Activated T-cell treated with anti-CD3 and anti-CD28 coated beads, Interleukin-2, amount 50 U/mL, for 1 hour (primary cell): Measurements from ENCODE around the gene GPR153.
"Not testable (repeated sequence)": the region's sequence is repeated elsewhere in the genome, so short reads cannot be mapped to it uniquely, and the experiment has no call there.

Experiments
- DNase-seq: peaks from one replicate; pipeline ENCODE4 v3.0.0-alpha.2; 2020

The GPR153 gene

DNA sequence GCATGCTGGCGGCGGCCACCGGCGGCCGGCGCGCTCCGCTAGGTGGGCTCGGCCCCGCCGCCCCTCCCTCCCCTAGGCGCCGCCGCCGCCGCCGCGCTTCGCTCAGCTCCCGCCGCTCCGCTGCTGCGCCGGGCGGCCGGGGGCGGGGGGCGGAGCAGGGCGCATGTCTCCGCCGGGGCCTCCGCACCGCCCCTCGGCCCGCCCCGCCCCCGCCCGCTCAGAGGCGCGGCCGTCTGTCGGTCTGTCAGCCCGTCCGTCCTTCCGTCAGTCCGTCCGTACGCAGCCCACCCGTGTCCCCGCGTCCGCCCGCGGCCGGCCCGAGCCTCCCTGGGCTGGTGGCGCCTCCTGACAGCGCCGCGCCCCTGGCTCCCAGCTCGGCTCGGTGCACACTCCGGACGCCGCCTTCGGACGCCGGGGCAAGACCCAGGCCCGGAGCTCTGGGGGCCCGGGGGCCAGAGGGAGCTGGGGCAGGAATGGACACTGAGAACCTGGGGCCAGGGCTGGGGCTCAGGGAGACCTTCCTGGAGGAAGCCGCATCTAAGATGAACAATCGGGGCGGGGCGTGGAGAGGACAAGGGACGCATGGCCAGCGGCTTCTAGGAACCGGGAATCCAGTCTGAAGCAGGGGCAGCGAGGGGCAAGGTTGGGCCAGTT, at the start of gene GPR153:
GPR153 (minus strand) TSS at position 138 of the 654 bp plus-strand sequence. CDS start 6,193 bp downstream, outside the sequence.
- peak; percentile 54 for DNase-seq

DNA sequence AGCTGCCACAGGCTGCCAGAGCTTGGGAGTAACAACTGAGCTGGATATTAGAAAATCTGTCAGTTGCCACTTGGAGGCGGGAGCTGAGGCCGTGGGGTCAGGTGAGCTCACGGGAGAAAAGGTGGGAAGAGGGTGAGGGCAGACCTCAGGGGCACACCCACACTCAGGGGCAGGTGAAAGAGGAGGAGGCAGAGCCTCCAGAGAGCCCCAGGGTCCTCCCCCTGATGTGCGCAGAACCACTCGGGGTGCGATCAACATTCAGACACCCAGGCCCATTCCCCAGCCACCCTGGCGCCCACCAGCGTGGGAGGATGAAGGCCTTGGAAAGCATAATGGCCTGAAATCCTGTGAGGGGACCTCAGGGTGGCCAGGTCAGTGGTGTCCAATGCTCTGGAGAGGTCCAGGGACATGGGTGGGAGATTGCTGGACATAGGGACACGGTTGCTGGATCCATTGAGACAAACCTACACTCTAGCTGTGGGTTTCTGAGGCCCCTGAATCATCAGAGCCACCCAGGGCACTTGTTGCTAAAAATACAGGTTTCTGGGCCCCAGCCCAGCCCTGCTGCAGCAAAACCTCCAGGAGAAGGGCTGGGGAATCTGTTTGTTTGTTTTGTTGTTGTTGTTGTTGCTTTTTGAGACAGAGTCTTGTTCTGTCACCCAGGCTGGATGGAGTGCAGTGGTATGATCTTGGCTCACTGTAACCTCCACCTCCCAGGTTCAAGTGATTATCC, 49.4 kb upstream of the GPR153 start:
- no peak for DNase-seq

DNA sequence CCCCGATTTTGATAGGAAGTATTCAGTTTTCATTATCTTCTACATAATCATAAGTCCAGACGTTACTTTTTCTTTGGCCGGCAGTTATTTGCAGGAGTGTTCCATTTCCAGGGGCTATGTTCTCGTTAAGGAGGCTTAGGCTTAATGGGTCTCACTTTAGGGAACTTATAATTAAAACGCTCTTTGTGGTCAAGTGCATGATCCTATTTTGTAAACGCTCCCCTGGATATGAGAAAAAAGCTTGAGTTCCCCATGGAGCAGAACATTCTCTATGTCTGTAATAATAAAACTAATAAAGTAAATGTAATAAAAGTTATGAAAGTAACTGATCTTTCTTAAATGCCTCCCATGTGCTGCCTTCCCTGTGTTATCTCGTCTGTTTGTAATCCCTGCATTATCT, 48.7 kb upstream of the GPR153 start:
- no peak for DNase-seq

DNA sequence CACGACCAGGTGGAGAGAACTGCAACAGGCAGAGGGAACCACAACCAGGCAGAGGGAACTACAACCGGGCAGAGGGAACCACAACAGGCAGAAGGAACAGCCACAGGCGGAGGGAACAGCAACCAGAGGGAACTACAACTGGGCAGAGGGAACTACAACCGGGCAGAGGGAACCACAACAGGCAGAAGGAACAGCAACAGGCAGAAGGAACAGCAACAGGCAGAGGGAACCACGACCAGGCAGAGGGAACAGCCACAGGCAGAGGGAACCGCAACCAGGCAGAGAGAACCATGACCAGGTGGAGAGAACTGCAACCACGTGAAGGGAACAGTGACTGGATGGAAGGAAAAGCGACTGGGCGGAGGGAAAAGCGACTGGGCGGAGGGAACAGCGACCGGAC, 47.6 kb upstream of the GPR153 start:
- no peak for DNase-seq

DNA sequence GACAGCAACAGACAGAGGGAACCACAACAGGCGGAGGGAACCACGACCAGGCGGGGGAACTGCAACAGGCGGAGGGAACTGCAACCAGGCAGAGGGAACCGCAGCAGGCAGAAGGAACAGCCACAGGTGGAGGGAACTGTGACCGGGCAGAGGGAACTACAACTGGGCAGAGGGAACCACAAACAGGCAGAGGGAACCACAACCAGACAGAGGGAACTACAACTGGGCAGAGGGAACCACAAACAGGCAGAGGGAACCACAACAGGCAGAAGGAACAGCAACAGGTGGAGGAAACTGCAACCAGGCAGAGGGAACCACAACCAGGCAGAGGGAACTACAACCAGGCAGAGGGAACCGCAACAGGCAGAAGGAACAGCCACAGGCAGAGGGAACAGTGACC, 46.8 kb upstream of the GPR153 start:
- not testable (repeated sequence) for DNase-seq

DNA sequence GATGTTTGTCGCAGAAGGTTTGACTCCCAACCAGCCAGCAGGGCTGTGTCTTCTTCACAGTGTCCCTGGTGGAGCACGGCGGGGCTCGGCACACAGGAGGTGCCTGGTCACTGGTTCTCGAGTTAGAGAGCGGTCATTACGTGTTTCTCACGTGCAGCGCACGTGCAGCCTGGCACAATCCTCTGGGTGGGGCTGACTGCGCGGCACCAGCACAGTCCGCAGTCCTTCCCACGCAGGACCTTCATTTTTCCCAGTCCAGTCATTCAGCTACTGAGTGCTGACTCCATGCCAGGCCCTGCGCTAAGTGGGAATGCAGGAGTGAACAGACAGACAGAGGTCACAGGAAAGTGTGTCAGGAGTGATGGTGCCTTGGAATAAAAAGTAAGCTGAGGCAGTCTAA, 46.2 kb upstream of the GPR153 start:
- DNase-seq = no peak

DNA sequence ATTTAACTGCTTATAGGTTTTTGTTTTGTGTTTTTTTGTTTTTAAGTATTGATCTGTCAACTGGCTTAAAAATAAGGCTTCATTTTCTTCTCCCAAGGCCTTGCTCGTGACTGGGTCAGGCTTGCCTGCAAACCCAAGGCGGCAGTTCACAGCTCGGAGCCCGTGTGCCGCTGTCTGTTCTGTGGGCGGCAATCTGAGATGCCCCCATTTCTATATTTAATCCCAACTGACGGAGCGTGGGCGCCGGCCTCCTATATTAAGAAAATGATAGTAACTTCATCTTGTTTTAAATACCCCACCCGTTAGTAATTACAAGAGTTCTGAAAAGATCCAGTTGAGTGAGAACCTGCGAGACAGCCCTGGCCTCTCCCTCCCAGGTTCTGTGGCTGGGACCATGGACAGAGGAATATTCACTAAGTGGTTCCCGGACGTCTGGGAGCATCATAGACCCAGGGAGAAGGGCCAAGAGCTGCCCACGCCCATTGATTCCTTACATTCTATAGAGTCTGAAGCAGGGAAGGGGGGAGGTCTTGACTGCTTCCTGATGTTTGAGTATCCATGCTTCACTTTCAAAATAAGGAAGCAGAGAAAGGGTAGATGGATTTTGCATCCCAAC, 42.6 kb upstream of the GPR153 start:
- no peak for DNase-seq

DNA sequence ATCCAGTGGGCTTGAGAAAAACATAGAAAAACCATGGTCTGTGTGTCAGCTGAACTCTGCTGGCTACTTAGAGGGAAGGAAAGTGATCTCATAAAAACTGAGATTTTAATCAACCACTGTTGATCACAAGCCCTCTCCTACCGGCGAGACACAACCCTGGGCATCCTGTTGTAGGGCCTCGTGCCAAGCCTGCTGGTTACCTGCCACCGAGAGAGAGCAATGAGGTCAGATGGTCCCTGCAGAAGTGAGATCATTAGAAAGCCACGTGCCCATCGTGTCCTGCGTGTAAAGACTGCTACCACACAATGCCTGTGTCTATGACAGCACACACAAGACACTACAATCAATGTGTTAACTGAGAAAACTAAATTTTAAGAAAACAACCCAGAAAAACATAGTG, 41.7 kb upstream of the GPR153 start:
- DNase-seq = no peak

DNA sequence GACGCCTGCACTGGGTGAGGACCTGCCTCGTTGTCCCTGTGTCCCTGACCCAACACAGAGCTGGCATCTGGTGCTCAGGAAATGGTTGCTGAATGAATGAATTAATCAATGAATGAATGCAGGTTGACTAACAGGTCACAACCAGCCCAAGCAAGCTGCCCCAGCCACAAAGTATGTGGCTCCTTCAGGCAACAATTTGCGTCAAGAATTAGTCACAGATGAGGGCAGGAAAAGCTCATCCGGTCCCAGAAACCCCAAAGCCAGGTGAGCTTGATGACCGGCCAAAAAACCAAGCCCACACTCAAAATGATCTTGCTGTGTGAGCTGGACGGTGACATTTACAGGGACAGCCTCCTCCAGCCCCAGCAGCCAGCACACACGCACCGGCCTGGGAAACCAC, 40.6 kb upstream of the GPR153 start:
- no peak for DNase-seq

DNA sequence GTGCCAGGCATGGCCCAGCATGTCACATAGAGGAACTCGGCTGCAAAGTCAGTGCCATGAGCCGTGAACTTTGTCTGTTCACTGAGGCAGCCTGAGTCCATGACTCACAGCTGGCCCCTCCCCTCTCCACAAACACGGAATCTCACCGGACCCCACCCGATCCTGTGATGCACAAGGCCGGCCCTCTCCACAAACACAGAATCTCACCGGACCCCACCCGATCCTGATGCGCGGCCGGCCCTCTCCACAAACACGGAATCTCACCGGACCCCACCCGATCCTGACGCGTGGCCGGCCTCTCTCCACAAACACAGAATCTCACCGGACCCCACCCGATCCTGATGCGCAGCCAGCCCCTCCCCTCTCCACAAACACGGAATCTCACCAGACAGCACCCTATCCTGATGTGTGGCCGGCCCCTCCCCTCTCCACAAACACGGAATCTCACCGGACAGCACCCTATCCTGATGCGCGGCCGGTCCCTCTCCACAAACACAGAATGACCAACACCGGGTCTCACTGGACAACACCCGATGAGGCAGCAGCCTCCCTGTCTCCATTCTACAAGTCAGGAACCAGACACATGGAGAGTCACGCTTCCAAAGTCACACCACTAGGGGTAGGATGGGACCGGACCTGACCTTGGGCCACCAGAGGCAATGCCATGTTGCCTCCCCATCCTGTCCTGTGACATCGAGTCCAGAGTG, 39.6 kb upstream of the GPR153 start:
- DNase-seq = no peak

DNA sequence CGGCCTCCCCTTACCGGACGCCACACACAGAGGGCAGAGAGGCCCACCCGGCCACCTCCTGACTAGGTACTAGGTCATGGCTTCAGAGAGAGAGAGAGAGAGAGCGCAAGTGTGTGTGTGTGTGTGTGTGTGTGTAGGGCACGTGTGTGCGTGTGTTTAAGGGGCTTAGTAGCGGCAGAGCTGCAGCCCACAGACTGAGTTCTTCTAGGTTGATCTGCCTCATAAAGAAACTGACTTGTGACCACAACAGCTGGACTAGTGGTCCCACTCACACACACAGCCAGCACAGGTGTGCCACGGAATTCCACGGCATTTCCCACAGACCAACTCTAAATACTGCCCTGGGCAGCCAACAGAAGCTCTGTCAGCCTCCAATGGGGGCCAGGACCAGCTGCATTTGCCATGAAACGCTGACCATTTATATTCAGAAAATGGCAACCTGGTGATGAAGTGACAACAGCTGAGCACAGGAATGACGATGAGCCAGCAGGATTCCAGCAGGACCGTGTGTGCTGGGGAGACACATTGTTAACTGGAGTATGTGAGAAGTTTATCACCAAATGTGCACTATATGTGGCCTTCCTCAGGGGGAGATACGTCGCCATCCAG, 38.8 kb upstream of the GPR153 start:
- DNase-seq = no peak

DNA sequence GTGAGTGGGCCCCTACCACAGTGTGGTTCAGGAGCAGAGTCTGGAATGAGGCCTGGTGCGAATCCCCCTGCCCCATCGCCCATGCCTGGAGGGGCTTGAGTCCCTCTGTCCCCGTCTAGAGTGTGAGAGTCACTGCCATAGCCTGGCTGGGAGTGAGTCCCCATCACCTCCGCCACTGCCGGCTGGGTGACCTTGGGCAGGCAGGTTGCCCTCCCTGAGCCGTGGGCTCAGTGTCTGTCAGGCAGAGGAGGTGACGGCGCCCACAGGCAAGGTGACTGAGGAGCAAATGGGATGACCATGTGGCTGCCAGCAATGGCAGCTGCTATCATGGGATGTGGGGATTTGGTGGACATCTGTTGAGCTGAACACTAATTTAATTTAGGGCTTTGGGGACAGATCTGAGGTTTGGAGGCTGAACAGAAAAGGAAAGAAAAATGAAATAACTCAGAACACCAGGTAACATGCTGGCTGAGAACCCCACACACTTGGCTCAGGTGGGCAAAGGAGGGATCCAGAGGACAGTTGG, 38.1 kb upstream of the GPR153 start:
- DNase-seq = no peak

DNA sequence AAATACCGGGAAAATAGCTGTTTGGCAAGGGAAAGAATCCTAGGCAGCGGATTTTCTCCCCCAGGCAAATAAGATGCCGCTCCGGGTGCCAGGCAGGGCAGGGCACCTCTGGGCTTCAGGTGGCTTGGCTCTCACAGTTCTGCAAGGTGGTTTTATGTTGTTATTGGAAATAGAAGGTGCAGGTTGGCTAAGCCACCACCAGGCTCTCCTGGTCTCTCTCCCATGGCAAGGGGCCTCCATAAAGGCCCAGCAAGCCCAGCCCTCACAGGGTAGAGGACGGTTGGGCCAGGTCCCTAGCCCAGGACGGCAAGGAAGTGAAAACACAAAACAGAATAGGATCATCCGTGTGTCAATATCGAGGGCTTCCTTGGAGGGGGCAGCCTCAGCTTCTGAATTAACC, 37.6 kb upstream of the GPR153 start:
- no peak for DNase-seq

DNA sequence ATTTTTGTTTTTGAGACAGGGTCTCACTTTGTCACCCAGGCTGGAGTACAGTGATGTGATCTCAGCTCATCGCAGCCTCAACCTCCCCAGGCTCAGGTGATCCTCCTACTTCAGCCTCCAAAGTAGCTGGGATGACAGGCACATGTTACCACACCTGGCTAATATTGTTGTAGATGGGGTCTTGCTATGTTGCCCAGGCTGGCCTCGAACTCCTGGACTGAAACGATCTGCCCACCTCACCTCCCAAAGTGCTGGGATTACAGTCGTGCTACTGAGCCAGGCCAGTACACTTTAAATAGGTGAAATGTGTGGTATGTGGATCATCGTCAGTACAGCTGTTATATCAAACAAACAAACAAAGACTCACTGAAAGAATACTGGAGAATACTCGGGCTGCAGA, 35.0 kb upstream of the GPR153 start:
- DNase-seq = no peak

DNA sequence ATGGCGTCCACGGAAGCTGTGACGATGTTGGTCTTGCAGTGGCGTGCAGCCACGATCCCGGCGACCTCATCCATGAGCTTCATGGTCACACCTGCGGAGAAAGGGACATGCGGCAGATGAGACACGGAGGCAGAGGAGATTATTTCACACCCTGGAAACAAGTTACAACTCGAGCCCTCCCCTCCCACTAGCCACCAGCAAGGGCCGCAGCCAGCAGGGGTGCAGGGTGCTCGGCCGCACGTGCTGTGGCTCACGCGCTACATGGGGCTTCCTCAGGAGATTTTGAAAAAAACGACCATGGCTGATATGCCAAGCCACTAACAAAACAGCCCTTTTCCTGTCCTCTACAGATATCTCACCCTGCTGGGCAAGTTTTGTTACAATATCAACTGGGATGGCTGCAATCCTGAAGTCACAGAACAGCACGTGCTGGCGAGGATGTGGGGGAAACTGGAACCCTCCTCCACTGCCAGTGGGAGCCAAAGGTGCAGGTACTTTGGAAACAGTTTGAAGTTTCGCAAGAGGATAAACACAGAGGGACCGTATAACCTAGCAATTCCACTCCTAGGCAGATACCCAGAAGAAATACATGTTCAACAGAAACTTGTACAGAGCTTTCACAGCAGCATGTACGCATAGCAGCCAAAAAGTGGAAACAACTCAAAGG, 34.1 kb upstream of the GPR153 start:
- DNase-seq = no peak

DNA sequence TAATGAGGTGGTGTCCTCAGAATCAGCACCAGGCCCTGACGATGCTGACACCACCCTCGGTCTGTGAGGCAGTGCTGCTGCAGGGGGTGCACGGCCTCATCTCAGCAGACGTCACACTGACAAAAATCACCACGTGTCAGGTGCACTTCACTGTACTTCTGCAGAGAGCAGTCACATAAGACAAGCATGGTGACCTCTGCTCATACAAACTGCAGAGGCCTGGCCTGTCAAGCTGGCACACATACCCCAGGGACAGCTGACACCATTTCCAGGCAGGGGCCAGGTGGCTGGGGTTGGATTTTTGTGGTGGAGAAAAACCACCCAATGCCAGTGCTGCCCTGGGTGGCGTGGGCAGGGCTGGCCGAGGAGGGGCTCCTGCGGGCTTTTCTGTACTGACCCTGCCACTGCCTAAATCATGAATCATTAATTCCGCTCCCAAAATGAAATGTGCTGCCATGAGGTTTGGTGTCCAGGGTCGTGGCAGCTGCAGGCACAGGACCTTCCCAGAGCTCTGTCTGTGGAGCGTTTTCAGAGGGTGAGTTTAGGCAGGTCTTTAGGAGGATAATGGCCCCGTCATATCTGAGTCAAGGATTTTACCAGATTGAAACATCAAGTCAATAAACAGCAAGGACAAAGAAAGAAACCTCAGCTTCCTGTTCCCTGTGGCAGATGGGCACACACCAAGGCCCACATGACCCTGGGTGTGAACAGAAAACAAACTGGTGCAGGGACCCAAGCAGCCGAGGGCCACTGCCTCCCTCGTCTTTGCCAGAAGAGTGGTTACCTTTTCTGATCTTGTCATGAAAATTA, 33.4 kb upstream of the GPR153 start:
- DNase-seq = no peak

DNA sequence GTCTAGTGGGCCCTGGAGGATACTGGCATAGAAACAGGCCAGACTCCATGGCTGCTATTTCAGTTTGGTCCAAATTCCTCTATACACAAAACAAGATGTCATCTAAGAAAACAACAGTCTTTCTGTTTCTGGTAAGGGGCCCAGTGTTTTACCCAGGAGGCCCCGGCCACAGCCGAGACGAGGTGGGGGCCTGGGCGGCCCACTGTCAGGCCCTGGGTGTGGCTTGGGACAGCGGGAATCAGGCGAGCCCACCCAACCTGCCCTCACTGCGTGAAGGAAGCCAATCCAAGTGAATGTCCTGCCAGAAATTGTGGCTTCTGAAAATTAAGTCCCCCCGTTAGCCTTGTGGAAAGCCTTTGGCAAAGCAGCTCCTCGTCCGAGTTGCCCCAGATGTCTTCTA, 31.2 kb upstream of the GPR153 start:
- DNase-seq = no peak

DNA sequence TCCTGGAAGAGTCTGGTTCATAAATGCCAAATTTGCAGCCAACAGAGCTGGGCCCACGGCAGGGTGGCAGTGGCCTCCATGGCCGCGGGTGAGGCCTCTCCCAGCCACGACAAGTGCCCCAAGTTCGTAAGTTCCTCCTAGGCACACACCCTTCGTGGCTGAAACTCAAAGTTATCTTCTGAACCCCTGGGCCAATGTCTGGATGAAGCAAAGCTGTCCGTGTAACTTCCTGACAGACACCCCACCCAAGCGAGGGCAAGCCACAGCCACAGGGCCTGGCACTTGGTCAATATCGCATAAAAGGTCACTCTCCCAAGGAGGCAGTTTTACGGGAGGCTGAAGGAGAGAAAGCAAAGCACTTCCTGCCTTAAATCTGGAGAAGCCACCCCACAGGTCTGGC, 27.8 kb upstream of the GPR153 start:
- no peak for DNase-seq

DNA sequence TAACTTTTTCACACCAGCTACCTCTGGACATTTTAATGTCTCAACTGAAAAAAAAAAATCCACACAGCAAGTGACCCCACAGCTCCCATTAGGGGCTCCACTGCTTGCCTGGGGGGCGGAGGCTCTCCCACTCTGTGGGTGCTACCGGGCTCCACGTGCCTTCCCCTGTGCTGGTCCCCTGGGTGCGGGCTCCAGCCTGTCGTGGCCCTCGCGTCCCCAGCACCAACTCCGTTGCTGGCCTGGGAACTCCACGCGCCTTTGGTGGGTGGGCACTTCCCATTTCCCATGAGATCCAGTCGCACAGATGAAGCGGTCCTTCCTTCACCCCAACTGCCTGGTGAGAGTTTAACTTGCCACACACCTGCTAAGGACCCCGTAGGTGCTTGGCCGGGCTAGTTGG, 27.1 kb upstream of the GPR153 start:
- no peak for DNase-seq

DNA sequence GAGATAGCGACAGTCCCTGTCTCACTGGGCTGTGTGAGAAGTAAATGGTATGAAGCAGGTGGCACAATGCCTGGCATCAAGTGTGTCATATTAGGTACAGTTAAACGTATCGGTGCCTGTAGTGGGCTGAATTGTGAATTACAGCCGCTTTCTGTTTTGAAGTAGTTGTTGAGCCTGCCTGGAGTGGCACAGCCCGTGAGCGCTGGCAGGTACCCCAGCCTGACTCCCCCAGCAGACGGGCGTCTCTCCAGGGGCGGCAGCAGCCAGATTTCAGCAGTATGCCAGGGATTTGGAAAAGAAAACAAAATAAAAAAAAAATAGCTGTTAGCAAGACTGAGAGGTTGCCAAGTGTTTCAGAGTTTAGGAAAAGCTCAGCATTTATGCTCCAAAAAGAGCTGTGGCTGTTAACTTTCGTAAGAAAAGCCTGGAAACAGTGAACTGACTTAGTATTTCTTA, 26.6 kb upstream of the GPR153 start:
- no peak for DNase-seq

DNA sequence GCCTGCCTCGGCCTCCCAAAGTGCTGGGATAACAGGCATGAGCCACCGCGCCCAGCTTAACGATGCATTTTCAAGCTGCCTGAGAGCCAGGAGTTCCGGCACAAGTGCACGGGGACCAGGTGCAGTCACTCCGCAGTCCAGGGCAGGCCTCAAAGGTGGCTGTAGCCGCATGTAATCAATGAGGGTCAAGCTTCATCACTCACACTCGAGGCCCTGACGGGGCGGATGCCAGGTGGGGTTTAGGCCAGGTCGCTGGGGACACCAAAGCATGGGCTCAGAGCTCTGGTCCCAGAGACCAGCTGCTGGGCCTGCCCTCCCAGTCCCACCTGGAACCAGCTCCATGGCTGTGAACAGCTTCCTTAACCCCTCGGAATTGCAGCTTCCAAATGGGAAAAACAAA, 26.1 kb upstream of the GPR153 start:
- no peak for DNase-seq
